IMR-90 (cell line): ENCODE measurements around the gene STRA6. TPM values are rescaled to one million over a fixed set of nuclear protein-coding genes. Genes with fewer than 3 reads are reported as not detected.

Source experiments
- ATAC-seq: fragments of 200-7000 bp; cut with Tn5 transposase; 2 replicates; pipeline ENCODE4 v1.9.1; 2020; ENCODE audit warnings: low read depth, mild to moderate bottlenecking, moderate library complexity
- BruUV-seq: library from RNA; stranded (reverse); fragments of 400-500 nt; replicated peaks from 2 replicates; lab custom pipeline; 2021; lab: Mats Ljungman, UMichigan
- CTCF ChIA-PET: fragments of 300-600 bp; formaldehyde crosslinking; extraction: SDS; loops from one replicate; lab custom pipeline; 2021; ENCODE audit warnings: antibody characterized with exemption; lab: Yijun Ruan, JAX
- POLR2A ChIA-PET: fragments of 300-600 bp; sonication (Branson Sonifier 250); formaldehyde crosslinking; loops from one replicate; lab custom pipeline; 2022; ENCODE audit warnings: antibody characterized with exemption; ENCODE audit not compliant: unreplicated experiment; lab: Charles Lee
- DNase-seq: peaks from one replicate; pipeline ENCODE4 v3.0.0; 2013
- H2AFZ ChIP-seq: replicated peaks from 2 replicates; pipeline ENCODE3; 2013; ENCODE audit warnings: low read length, mild to moderate bottlenecking; ENCODE audit not compliant: poor library complexity
- H2AK5ac ChIP-seq: 2 replicates; pipeline ENCODE4 v1.6.1; 2013; ENCODE audit warnings: low read depth, low read length, inconsistent platforms
- H2AK9ac ChIP-seq: replicated peaks from 2 replicates; pipeline ENCODE3; 2013; ENCODE audit warnings: mild to moderate bottlenecking, low read depth, low read length, moderate library complexity; ENCODE audit not compliant: poor library complexity
- H2BK120ac ChIP-seq: 2 replicates; pipeline ENCODE4 v1.6.1; 2013; ENCODE audit warnings: low read depth, low read length, inconsistent platforms
- H2BK15ac ChIP-seq: 3 replicates; pipeline ENCODE4 v1.6.1; 2013; ENCODE audit warnings: low read depth, low read length, inconsistent platforms
- H2BK20ac ChIP-seq: 2 replicates; pipeline ENCODE4 v1.6.1; 2013; ENCODE audit warnings: low read depth, mild to moderate bottlenecking, inconsistent platforms, low read length, moderate library complexity
- H2BK5ac ChIP-seq: 2 replicates; pipeline ENCODE4 v1.6.1; 2013; ENCODE audit warnings: mild to moderate bottlenecking, low read depth, low read length, inconsistent platforms; ENCODE audit not compliant: poor library complexity, severe bottlenecking
- H3K14ac ChIP-seq: replicated peaks from 2 replicates; pipeline ENCODE4 v1.6.1; 2013; ENCODE audit warnings: low read depth, low read length, inconsistent platforms
- H3K18ac ChIP-seq: 2 replicates; pipeline ENCODE4 v1.6.1; 2013; ENCODE audit warnings: low read depth, low read length, control low read depth
- H3K23ac ChIP-seq: 2 replicates; pipeline ENCODE4 v1.6.1; 2013; ENCODE audit warnings: low read depth, low read length, inconsistent platforms
- H3K27ac ChIP-seq: 2 replicates; pipeline ENCODE4 v1.5.1; 2013; ENCODE audit warnings: mild to moderate bottlenecking, control low read depth, low read length; ENCODE audit not compliant: insufficient read depth
- H3K27me3 ChIP-seq: 2 replicates; pipeline ENCODE4 v1.6.1; 2013; ENCODE audit warnings: low read length; ENCODE audit not compliant: control insufficient read depth, insufficient read depth
- H3K36me3 ChIP-seq: 2 replicates; pipeline ENCODE4 v1.6.1; 2013; ENCODE audit warnings: low read length, mixed read lengths; ENCODE audit not compliant: control insufficient read depth, insufficient read depth
- H3K4ac ChIP-seq: 2 replicates; pipeline ENCODE4 v1.6.1; 2013; ENCODE audit warnings: low read depth, low read length, inconsistent platforms
- H3K4me1 ChIP-seq: 2 replicates; pipeline ENCODE4 v1.6.1; 2013; ENCODE audit warnings: low read length, mixed read lengths; ENCODE audit not compliant: control insufficient read depth, insufficient read depth
- H3K4me2 ChIP-seq: 2 replicates; pipeline ENCODE4 v1.6.1; 2013; ENCODE audit warnings: low read depth, mild to moderate bottlenecking, control low read depth, low read length, moderate library complexity
- H3K4me3 ChIP-seq: 2 replicates; pipeline ENCODE4 v1.5.1; 2013; ENCODE audit warnings: low read depth, mild to moderate bottlenecking, control low read depth, low read length, moderate library complexity; ENCODE audit not compliant: insufficient read depth
- H3K56ac ChIP-seq: 2 replicates; pipeline ENCODE4 v1.6.1; 2013; ENCODE audit warnings: low read length, inconsistent platforms; ENCODE audit not compliant: insufficient read depth; ENCODE audit errors: extremely low read depth
- H3K79me1 ChIP-seq, 2 experiments: 2 replicates each; pipeline ENCODE4 v1.6.1; 2013; ENCODE audit warnings: low read length in 2 of 2, inconsistent platforms in 1 of 2, low read depth in 1 of 2
- H3K9ac ChIP-seq: 2 replicates; pipeline ENCODE4 v1.6.1; 2013; ENCODE audit warnings: low read depth, low read length, control low read depth
- H3K9me1 ChIP-seq: 2 replicates; pipeline ENCODE4 v1.6.1; 2013; ENCODE audit warnings: low read length, inconsistent platforms; ENCODE audit not compliant: insufficient read depth
- H3K9me3 ChIP-seq: 2 replicates; pipeline ENCODE4 v1.6.1; 2013; ENCODE audit warnings: low read length; ENCODE audit not compliant: control insufficient read depth, insufficient read depth
- H4K20me1 ChIP-seq: 2 replicates; pipeline ENCODE4 v1.6.1; 2013; ENCODE audit warnings: low read length, inconsistent platforms; ENCODE audit not compliant: insufficient read depth
- H4K5ac ChIP-seq: 2 replicates; pipeline ENCODE4 v1.6.1; 2013; ENCODE audit warnings: mild to moderate bottlenecking, low read depth, low read length, control low read depth
- H4K8ac ChIP-seq, 2 experiments: 2 replicates each; pipeline ENCODE4 v1.6.1; 2013; ENCODE audit warnings: low read depth in 2 of 2, low read length in 2 of 2, control low read depth in 1 of 2, inconsistent platforms in 1 of 2
- H4K91ac ChIP-seq: 2 replicates; pipeline ENCODE4 v1.6.1; 2013; ENCODE audit warnings: low read depth, low read length, inconsistent platforms; ENCODE audit not compliant: insufficient read depth
- FOS ChIP-seq: fragments of 150-350 bp; IDR thresholded peaks from 2 replicates; pipeline ENCODE4 v1.6.1; 2016; ENCODE audit warnings: low read depth, low read length
- RFX5 ChIP-seq: IDR thresholded peaks from 2 replicates; pipeline ENCODE4 v1.8.0; 2012; ENCODE audit warnings: low read depth, mild to moderate bottlenecking, low read length, moderate library complexity
- WGBS, 2 experiments: methylation state at CpG; one replicate each; pipeline versions ENCODE4 v1.1.5 to v1.1.7; 2013; ENCODE audit warnings: missing lambda C conversion rate in 2 of 2; ENCODE audit not compliant: insufficient read length in 1 of 2; ENCODE audit errors: extremely low coverage in 2 of 2; 5-methylcytosine and 5-hydroxymethylcytosine counted together
- dilution Hi-C: fragments of 300-500 bp; cut with HindIII; formaldehyde crosslinking; loops from one replicate; pipeline ENCODE4 v1.14.3; 2018; ENCODE audit warnings: low sequenced_read_pairs; ENCODE audit not compliant: unreplicated experiment
- in situ Hi-C: fragments of 300-500 bp; cut with MboI; formaldehyde crosslinking; loops from 3 replicates; pipeline ENCODE4 v1.14.3; 2019; ENCODE audit warnings: low sequenced_read_pairs, inconsistent platforms, mixed read lengths
- intact Hi-C: fragments of 100-400 bp; cut with micrococcal nuclease; formaldehyde crosslinking; loops from 2 replicates; pipeline ENCODE4 v1.10.0; 2022
- polyA plus RNA-seq, 3 experiments: library from polyadenylated mRNA; depleted of rRNA; stranded (reverse); fragments of >200 nt; gene quantifications; 2 replicates each; pipeline ENCODE4 v1.2.3, GENCODE V29; 2012; ENCODE audit warnings: low replicate concordance in 1 of 3
- total RNA-seq: library from RNA; depleted of rRNA; stranded (reverse); fragments of >200 nt; gene quantifications from 2 replicates; pipeline ENCODE4 v1.2.3, GENCODE V29; 2012

The STRA6 gene
- total and polyA plus RNA-seq, 2 of the 4 experiments (the other 2 are of a cell fraction) = 0.17 TPM; not detected in 1

DNA sequence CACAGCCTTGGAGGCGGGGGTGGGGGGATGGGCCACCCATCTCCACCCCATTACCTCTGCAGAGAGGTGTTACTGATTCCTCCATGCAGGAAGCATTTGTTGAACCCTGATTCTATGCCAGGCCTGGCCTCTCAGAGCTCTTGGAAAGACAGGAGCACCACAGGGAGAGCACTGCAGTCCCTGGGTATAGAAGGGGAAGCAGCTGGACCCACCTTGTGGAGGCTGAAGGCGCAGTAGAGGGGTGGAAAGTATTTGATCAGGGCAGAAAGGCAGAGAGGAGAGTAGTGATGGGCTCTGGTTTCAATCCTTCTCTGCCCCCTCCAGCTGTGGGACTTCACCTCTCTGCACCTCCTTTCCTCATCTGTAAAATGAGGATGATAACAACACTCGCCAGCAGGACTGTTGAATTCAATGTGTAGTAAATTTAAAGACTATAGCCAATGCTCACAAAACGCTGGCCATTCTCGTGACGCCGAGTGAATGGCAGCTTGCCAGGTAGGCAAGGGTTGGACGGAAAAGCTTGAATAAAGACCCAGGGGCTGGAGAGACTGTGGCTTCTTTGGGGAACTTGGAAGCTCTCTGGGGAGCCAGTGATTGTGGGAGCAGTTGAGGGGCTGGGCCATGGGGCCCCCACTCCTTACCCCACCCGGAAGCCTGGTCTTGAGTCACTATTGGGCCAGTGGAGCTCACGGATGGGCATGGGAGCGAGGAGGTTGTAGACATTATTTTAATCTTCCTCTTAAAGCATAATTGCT, 25.6 kb upstream of the STRA6 start:
- POLR2A ChIA-PET = no interaction called here
- H3K9me3 ChIP-seq = no peaks in the 10 kb centered on the region
- no peak overlapping the region for H3K9ac ChIP-seq
- H3K4ac ChIP-seq = no peak overlapping the region
- no peaks in the 10 kb centered on the region for H3K36me3 ChIP-seq
- H3K4me3 ChIP-seq = no peak overlapping the region
- in situ Hi-C loops (no loop called here), intact Hi-C loops (no loop called here), dilution Hi-C loops (no loop called here)
- no peak overlapping the region for H3K4me2 ChIP-seq
- no peak overlapping the region for H2AK5ac ChIP-seq
- no peak for DNase-seq
- no peak overlapping the region for H2BK15ac ChIP-seq
- H2BK5ac ChIP-seq = no peak overlapping the region
- H3K79me1 ChIP-seq = no peaks in the 10 kb centered on the region
- WGBS, 2 experiments = no CpG with 5 or more reads among the region's 11 CpGs
- no peak overlapping the region for H3K23ac ChIP-seq
- H2BK20ac ChIP-seq = no peak overlapping the region
- no peak overlapping the region for H4K91ac ChIP-seq
- H3K4me1 ChIP-seq = no peaks in the 10 kb centered on the region
- TF ChIP-seq FOS = no peak
- TF ChIP-seq RFX5 = no peak
- H2BK120ac ChIP-seq = no peak overlapping the region
- CTCF ChIA-PET = no interaction called here
- H3K18ac ChIP-seq = no peak overlapping the region
- no peaks in the 10 kb centered on the region for H3K9me1 ChIP-seq
- no peak for ATAC-seq
- no peak overlapping the region for H4K8ac ChIP-seq
- H3K14ac ChIP-seq = no peak overlapping the region
- H2AK9ac ChIP-seq = no peak overlapping the region
- H3K27ac ChIP-seq = no peak overlapping the region
- H2AFZ ChIP-seq = no peak overlapping the region
- H3K27me3 ChIP-seq = peaks cover 69% of the 10 kb centered on the region
- no peak overlapping the region for H4K5ac ChIP-seq
- no TSS peak for BruUV-seq
- H4K20me1 ChIP-seq = 0 out of 2 replicates have a peak, but pooled peaks cover under 1% of the 10 kb centered on the region
- no peak overlapping the region for H3K56ac ChIP-seq
